ENCODE measurements around the gene SAMD8.
"Not testable (repeated sequence)": the region's sequence is repeated elsewhere in the genome, so short reads cannot be mapped to it uniquely, and the experiment has no call there.

Gene SAMD8

GRCh38 chr10:75205908-75206307 lies 94.5 kb downstream of the SAMD8 start:
- no peak overlapping the region for H3K4me3 ChIP-seq (ENCODE audit: low read depth, low read length)
- DNase-seq (ENCODE audit: low read depth): no peak
- no peak for TF ChIP-seq POLR2A (IDR thresholded peaks at IDR 0.05; ENCODE audit: extremely low read depth, insufficient read length)
- no peak for TF ChIP-seq MAX (IDR thresholded peaks at IDR 0.05; ENCODE audit: low read depth, low read length)
- TF ChIP-seq CTCF (IDR thresholded peaks at IDR 0.05; ENCODE audit: low read depth, low read length): no peak
- TF ChIP-seq MYC (IDR thresholded peaks at IDR 0.05; ENCODE audit: low read depth, low read length): no peak

GRCh38 chr10:75206638-75207037 lies 95.2 kb downstream of the SAMD8 start:
- not testable (repeated sequence) for H3K4me3 ChIP-seq (ENCODE audit: low read depth, low read length); DNase-seq (ENCODE audit: low read depth)

GRCh38 chr10:75207079-75207856 lies 95.8 kb downstream of the SAMD8 start:
- DNase-seq (ENCODE audit: low read depth): no peak
- H3K4me3 ChIP-seq (ENCODE audit: low read depth, low read length): no peak overlapping the region
- TF ChIP-seq POLR2A (IDR thresholded peaks at IDR 0.05; ENCODE audit: extremely low read depth, insufficient read length) (no peak), MAX (IDR thresholded peaks at IDR 0.05; ENCODE audit: low read depth, low read length) (no peak), CTCF (IDR thresholded peaks at IDR 0.05; ENCODE audit: low read depth, low read length) (no peak), MYC (IDR thresholded peaks at IDR 0.05; ENCODE audit: low read depth, low read length) (no peak)

GRCh38 chr10:75207857-75208144 lies 96.3 kb downstream of the SAMD8 start:
- no peak overlapping the region for H3K4me3 ChIP-seq (ENCODE audit: low read depth, low read length)
- no peak for TF ChIP-seq MAX (IDR thresholded peaks at IDR 0.05; ENCODE audit: low read depth, low read length)
- TF ChIP-seq MYC (IDR thresholded peaks at IDR 0.05; ENCODE audit: low read depth, low read length): no peak

GRCh38 chr10:75208181-75208580 lies 96.7 kb downstream of the SAMD8 start:
- H3K4me3 ChIP-seq (ENCODE audit: low read depth, low read length): no peak overlapping the region
- no peak for DNase-seq (ENCODE audit: low read depth)
- no peak for TF ChIP-seq MAX (IDR thresholded peaks at IDR 0.05; ENCODE audit: low read depth, low read length)
- TF ChIP-seq MYC (IDR thresholded peaks at IDR 0.05; ENCODE audit: low read depth, low read length): no peak
- TF ChIP-seq POLR2A (IDR thresholded peaks at IDR 0.05; ENCODE audit: extremely low read depth, insufficient read length): no peak
- no peak for TF ChIP-seq CTCF (IDR thresholded peaks at IDR 0.05; ENCODE audit: low read depth, low read length)

More at GRCh38 chr10:75207857-75208144, 96.3 kb downstream of the SAMD8 start:
- DNase-seq (ENCODE audit: low read depth): no peak

- peak; percentile 39 for DNase-seq (ENCODE audit: low read depth)
- peak overlapping the region; percentile 83 for H3K4me3 ChIP-seq (ENCODE audit: low read depth, low read length)
- no peak for TF ChIP-seq MYC (IDR thresholded peaks at IDR 0.05; ENCODE audit: low read depth, low read length)
- no peak for TF ChIP-seq MAX (IDR thresholded peaks at IDR 0.05; ENCODE audit: low read depth, low read length)
- TF ChIP-seq POLR2A (IDR thresholded peaks at IDR 0.05; ENCODE audit: extremely low read depth, insufficient read length): no peak
These were observed 97.8 kb downstream of the SAMD8 start for GRCh38 chr10:75209086-75209920.

GRCh38 chr10:75209921-75210281 lies 98.4 kb downstream of the SAMD8 start:
- peak overlapping the region; percentile 83 for H3K4me3 ChIP-seq (ENCODE audit: low read depth, low read length)
- DNase-seq (ENCODE audit: low read depth): peak; percentile 81

More at GRCh38 chr10:75209921-75210281, 98.4 kb downstream of the SAMD8 start:
- TF ChIP-seq POLR2A (IDR thresholded peaks at IDR 0.05; ENCODE audit: extremely low read depth, insufficient read length) (no peak), CTCF (IDR thresholded peaks at IDR 0.05; ENCODE audit: low read depth, low read length) (no peak), MYC (IDR thresholded peaks at IDR 0.05; ENCODE audit: low read depth, low read length) (no peak), MAX (IDR thresholded peaks at IDR 0.05; ENCODE audit: low read depth, low read length) (no peak; the same call in 1 of the 2 replicates)
